GM12892 (cell line): ENCODE measurements around the gene CEP135.

Experiments
- POLR2A ChIP-seq: IDR thresholded peaks from 2 replicates; pipeline ENCODE4 v1.6.1; 2011; ENCODE audit warnings: low read depth, low read length, control low read depth
- TAF1 ChIP-seq: IDR thresholded peaks from 2 replicates; pipeline ENCODE4 v1.6.1; 2011; ENCODE audit warnings: low read depth, mild to moderate bottlenecking, control low read depth, low read length, borderline replicate concordance

- TF ChIP-seq TAF1: no peak
- no peak for TF ChIP-seq POLR2A
Measured at GRCh38 chr4:55967376-55967775, 18.6 kb downstream of the CEP135 start.
